ENCODE results near the gene CEP89. TPM values are rescaled to one million over a fixed set of nuclear protein-coding genes. Genes with fewer than 3 reads are reported as not detected.
"Not testable (repeated sequence)": the region's sequence is repeated elsewhere in the genome, so short reads cannot be mapped to it uniquely, and the experiment has no call there.

The CEP89 gene
- total RNA-seq, 1 experiment from 2014 or later, result 15.3 TPM

- Histone ChIP-seq H3K36me3 (0 out of 2 replicates have a peak, but pooled peaks cover 4% of the 10 kb centered on the region), H3K4me1 (replicated peaks) (peaks cover 19% of the 10 kb centered on the region), H3K27ac (no peak overlapping the region), H3K4me3 (no peak overlapping the region), H3K27me3 (replicated peaks) (no peaks in the 10 kb centered on the region), H3K9me3 (replicated peaks) (peaks cover 5% of the 10 kb centered on the region; the same call in 1 of the 2 replicates)
- peak; percentile 58 to 87 for DNase-seq (ENCODE audit: low read depth in 1 of 2, low spot score in 2 of 2)
These were observed 75.1 kb downstream of the CEP89 start for GRCh38 chr19:32896516-32897214.

- Histone ChIP-seq H3K36me3 (0 out of 2 replicates have a peak, but pooled peaks cover 4% of the 10 kb centered on the region), H3K9me3 (replicated peaks) (peaks cover 13% of the 10 kb centered on the region), H3K4me1 (replicated peaks) (peaks cover 19% of the 10 kb centered on the region), H3K4me3 (no peak overlapping the region), H3K27ac (no peak overlapping the region), H3K27me3 (replicated peaks) (no peaks in the 10 kb centered on the region)
- no peak for DNase-seq (ENCODE audit: low read depth in 1 of 2, low spot score in 2 of 2)
These were observed 76.4 kb downstream of the CEP89 start for GRCh38 chr19:32895384-32895783.

- Histone ChIP-seq H3K36me3 (peaks cover 4% of the 10 kb centered on the region; the same call in 1 of the 2 replicates), H3K4me1 (replicated peaks) (peaks cover 8% of the 10 kb centered on the region), H3K27me3 (replicated peaks) (no peaks in the 10 kb centered on the region), H3K4me3 (no peak overlapping the region), H3K27ac (no peak overlapping the region), H3K9me3 (replicated peaks) (peaks cover 13% of the 10 kb centered on the region)
- DNase-seq (ENCODE audit: low read depth in 1 of 2, low spot score in 2 of 2), result no peak
These were observed 80.1 kb downstream of the CEP89 start for GRCh38 chr19:32891609-32892008.

GRCh38 chr19:32890841-32891240 is 80.9 kb downstream of the CEP89 start:
- H3K27me3 ChIP-seq (replicated peaks), result no peaks in the 10 kb centered on the region
- no peak for DNase-seq (ENCODE audit: low read depth in 1 of 2, low spot score in 2 of 2)
- peaks cover under 1% of the 10 kb centered on the region; the same call in 1 of the 2 replicates for H3K4me1 ChIP-seq (replicated peaks)
- no peak overlapping the region for H3K4me3 ChIP-seq
- peaks cover 13% of the 10 kb centered on the region for H3K9me3 ChIP-seq (replicated peaks)
- peaks cover 4% of the 10 kb centered on the region; the same call in 1 of the 2 replicates for H3K36me3 ChIP-seq
- no peak overlapping the region for H3K27ac ChIP-seq

- H3K36me3 ChIP-seq, result peaks cover 4% of the 10 kb centered on the region; the same call in 1 of the 2 replicates
These were observed 81.4 kb downstream of the CEP89 start for GRCh38 chr19:32890326-32890725.

GRCh38 chr19:32889137-32889934 is 82.4 kb downstream of the CEP89 start:
- Histone ChIP-seq H3K27me3 (replicated peaks) (no peaks in the 10 kb centered on the region), H3K36me3 (peaks cover 4% of the 10 kb centered on the region; the same call in 1 of the 2 replicates), H3K9me3 (replicated peaks) (peaks cover 13% of the 10 kb centered on the region), H3K27ac (no peak overlapping the region), H3K4me3 (no peak overlapping the region), H3K4me1 (replicated peaks) (no peaks in the 10 kb centered on the region)
- DNase-seq (ENCODE audit: low read depth in 1 of 2, low spot score in 2 of 2), result no peak

More at GRCh38 chr19:32890326-32890725, 81.4 kb downstream of the CEP89 start:
- Histone ChIP-seq H3K4me1 (replicated peaks) (no peaks in the 10 kb centered on the region), H3K4me3 (no peak overlapping the region), H3K9me3 (replicated peaks) (peaks cover 13% of the 10 kb centered on the region), H3K27ac (no peak overlapping the region), H3K27me3 (replicated peaks) (no peaks in the 10 kb centered on the region)
- DNase-seq (ENCODE audit: low read depth in 1 of 2, low spot score in 2 of 2), result no peak

GRCh38 chr19:32887572-32888215 is 84.1 kb downstream of the CEP89 start:
- DNase-seq (ENCODE audit: low read depth in 1 of 2, low spot score in 2 of 2), result no peak
- Histone ChIP-seq H3K27me3 (replicated peaks) (no peaks in the 10 kb centered on the region), H3K4me1 (replicated peaks) (no peaks in the 10 kb centered on the region), H3K27ac (no peak overlapping the region), H3K9me3 (replicated peaks) (peaks cover 9% of the 10 kb centered on the region), H3K36me3 (peaks cover 4% of the 10 kb centered on the region; the same call in 1 of the 2 replicates), H3K4me3 (no peak overlapping the region)

GRCh38 chr19:32886241-32886640 is 85.5 kb downstream of the CEP89 start:
- H3K4me1 ChIP-seq (replicated peaks), result no peaks in the 10 kb centered on the region
- H3K27ac ChIP-seq, result no peak overlapping the region
- peaks cover 5% of the 10 kb centered on the region for H3K9me3 ChIP-seq (replicated peaks)
- H3K36me3 ChIP-seq, result no peaks in the 10 kb centered on the region; the same call in 1 of the 2 replicates
- H3K27me3 ChIP-seq (replicated peaks), result no peaks in the 10 kb centered on the region
- no peak overlapping the region for H3K4me3 ChIP-seq
- no peak for DNase-seq (ENCODE audit: low read depth in 1 of 2, low spot score in 2 of 2)

- not testable (repeated sequence) for H3K36me3 ChIP-seq; H3K27ac ChIP-seq; DNase-seq (ENCODE audit: low read depth in 1 of 2, low spot score in 2 of 2); H3K4me1 ChIP-seq (replicated peaks); H3K4me3 ChIP-seq; H3K27me3 ChIP-seq (replicated peaks); H3K9me3 ChIP-seq (replicated peaks)
These were observed 86.5 kb downstream of the CEP89 start for GRCh38 chr19:32885255-32885654.

- peak in 1 of 2 experiments; percentile 36 for DNase-seq (ENCODE audit: low read depth in 1 of 2, low spot score in 2 of 2)
- Histone ChIP-seq H3K27me3 (replicated peaks) (no peaks in the 10 kb centered on the region), H3K27ac (no peak overlapping the region), H3K9me3 (replicated peaks) (no peaks in the 10 kb centered on the region), H3K36me3 (no peaks in the 10 kb centered on the region), H3K4me3 (no peak overlapping the region), H3K4me1 (replicated peaks) (no peaks in the 10 kb centered on the region)
These were observed 90.0 kb downstream of the CEP89 start for GRCh38 chr19:32881766-32882165.

GRCh38 chr19:32880622-32881021 is 91.1 kb downstream of the CEP89 start:
- no peak overlapping the region for H3K4me3 ChIP-seq
- no peaks in the 10 kb centered on the region for H3K9me3 ChIP-seq (replicated peaks)
- DNase-seq (ENCODE audit: low read depth in 1 of 2, low spot score in 2 of 2), result no peak
- no peaks in the 10 kb centered on the region for H3K27me3 ChIP-seq (replicated peaks)
- no peak overlapping the region for H3K27ac ChIP-seq
- no peaks in the 10 kb centered on the region for H3K36me3 ChIP-seq
- no peaks in the 10 kb centered on the region for H3K4me1 ChIP-seq (replicated peaks)

GRCh38 chr19:32879741-32880140 is 92.0 kb downstream of the CEP89 start:
- Histone ChIP-seq H3K36me3 (no peaks in the 10 kb centered on the region), H3K27ac (no peak overlapping the region), H3K4me3 (no peak overlapping the region), H3K27me3 (replicated peaks) (no peaks in the 10 kb centered on the region), H3K9me3 (replicated peaks) (no peaks in the 10 kb centered on the region), H3K4me1 (replicated peaks) (no peaks in the 10 kb centered on the region)
- no peak for DNase-seq (ENCODE audit: low read depth in 1 of 2, low spot score in 2 of 2)

GRCh38 chr19:32878988-32879387 is 92.8 kb downstream of the CEP89 start:
- Histone ChIP-seq H3K27me3 (replicated peaks) (no peaks in the 10 kb centered on the region), H3K4me3 (no peak overlapping the region), H3K9me3 (replicated peaks) (no peaks in the 10 kb centered on the region), H3K27ac (no peak overlapping the region), H3K4me1 (replicated peaks) (no peaks in the 10 kb centered on the region), H3K36me3 (no peaks in the 10 kb centered on the region)
- peak in 1 of 2 experiments; percentile 32 for DNase-seq (ENCODE audit: low read depth in 1 of 2, low spot score in 2 of 2)
